ENCODE data around the gene GSTM1.

DNA sequence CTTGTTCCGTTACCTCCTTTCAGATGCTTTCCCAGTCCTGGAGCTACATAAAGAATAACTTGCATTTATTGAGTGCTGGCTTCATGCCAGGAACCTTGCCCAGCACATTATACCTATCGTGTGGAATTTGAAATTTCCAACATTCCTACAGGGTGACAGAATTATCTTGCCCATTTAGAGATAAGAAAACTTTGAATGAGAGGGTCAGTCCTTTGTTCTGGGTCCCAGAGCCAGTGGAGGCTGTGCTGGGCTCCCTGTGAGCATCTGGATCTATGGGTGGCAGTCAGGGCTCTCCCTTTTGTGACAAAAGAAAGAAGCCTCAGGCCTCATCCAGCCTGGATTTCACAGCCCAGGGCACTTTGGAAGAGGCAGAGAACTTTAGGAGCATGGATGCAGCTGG lies 28.5 kb upstream of the GSTM1 start:
- TF ChIP-seq, protein P1, sequence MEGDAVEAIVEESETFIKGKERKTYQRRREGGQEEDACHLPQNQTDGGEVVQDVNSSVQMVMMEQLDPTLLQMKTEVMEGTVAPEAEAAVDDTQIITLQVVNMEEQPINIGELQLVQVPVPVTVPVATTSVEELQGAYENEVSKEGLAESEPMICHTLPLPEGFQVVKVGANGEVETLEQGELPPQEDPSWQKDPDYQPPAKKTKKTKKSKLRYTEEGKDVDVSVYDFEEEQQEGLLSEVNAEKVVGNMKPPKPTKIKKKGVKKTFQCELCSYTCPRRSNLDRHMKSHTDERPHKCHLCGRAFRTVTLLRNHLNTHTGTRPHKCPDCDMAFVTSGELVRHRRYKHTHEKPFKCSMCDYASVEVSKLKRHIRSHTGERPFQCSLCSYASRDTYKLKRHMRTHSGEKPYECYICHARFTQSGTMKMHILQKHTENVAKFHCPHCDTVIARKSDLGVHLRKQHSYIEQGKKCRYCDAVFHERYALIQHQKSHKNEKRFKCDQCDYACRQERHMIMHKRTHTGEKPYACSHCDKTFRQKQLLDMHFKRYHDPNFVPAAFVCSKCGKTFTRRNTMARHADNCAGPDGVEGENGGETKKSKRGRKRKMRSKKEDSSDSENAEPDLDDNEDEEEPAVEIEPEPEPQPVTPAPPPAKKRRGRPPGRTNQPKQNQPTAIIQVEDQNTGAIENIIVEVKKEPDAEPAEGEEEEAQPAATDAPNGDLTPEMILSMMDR (conservative IDR thresholded peaks at IDR 0.05): no peak
- no peak for TF ChIP-seq ZFX (IDR thresholded peaks at IDR 0.05)
